NK-92 treated with Interleukin-12 subunit alpha and Interleukin-12 subunit beta, amount 100 ng/mL, for 24 hours (cell line): Measurements from ENCODE around the gene IL17D.

Source experiments
- DNase-seq: peaks from one replicate; lab custom pipeline; 2025; lab: John Stamatoyannopoulos, UW

IL17D gene

DNA sequence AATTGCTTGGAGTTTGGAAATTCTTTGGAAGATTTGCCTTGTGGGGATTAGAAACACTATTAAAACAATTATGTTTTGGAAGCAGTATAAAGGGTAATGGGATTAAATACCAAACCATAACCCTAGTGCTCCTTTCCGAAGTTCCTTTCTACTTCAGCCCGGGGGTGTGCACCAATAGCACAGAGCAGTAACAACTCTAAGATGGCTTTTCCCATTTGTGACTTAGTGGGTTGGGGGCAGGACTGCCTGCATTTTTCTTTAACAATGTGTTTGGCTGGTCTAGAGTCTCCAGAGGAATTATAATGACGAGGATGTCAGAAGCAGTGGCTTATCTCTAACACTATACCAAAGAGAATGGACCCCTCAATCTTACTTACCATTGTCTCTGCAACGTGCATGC, 11.9 kb upstream of the IL17D start:
- no peak for DNase-seq

DNA sequence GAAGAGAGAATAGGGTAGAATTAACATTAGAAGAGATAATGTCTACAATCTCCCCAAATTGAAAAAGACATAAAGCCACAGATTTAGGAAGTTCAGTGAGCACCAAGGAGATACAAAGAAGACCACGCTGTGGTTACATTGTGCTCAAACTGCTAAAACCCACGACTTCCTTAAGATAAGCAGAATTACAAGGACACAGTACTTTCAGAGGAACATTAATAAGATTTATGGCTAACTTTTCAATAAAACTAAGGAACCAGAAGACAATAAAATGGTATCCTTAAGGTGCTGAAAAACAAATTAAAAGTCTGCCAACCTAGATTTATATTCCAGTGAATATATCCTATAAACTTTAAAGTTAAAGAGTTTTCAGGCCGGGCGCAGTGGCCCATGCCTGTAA, 7.4 kb upstream of the IL17D start:
- DNase-seq: no peak

GRCh38 chr13:20699715-20700114, 3.8 kb upstream of the IL17D start:
- DNase-seq: no peak

- DNase-seq: no peak
These were observed 3.2 kb upstream of the IL17D start for GRCh38 chr13:20700288-20700687.

- DNase-seq: no peak
These were observed 2.0 kb upstream of the IL17D start for GRCh38 chr13:20701461-20701860.

DNA sequence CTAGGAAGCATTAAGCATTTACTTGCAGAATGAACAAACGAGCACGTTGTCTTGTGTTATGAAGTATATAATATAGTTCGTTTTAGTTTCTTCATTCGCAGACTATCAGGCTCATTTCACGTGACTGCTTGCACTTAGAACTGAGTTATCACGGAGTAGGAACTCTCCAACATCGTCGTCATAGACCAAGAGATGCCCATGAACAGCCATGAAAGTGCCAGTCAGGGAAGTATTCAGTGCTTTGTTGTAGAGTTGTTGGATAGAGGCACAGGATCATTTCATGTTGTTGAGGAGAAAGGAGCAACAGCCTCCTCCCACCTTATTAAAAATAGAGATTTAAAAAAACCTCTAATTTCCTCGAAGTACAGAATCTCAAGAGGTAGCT, 977 bp upstream of the IL17D start:
- DNase-seq: no peak

DNA sequence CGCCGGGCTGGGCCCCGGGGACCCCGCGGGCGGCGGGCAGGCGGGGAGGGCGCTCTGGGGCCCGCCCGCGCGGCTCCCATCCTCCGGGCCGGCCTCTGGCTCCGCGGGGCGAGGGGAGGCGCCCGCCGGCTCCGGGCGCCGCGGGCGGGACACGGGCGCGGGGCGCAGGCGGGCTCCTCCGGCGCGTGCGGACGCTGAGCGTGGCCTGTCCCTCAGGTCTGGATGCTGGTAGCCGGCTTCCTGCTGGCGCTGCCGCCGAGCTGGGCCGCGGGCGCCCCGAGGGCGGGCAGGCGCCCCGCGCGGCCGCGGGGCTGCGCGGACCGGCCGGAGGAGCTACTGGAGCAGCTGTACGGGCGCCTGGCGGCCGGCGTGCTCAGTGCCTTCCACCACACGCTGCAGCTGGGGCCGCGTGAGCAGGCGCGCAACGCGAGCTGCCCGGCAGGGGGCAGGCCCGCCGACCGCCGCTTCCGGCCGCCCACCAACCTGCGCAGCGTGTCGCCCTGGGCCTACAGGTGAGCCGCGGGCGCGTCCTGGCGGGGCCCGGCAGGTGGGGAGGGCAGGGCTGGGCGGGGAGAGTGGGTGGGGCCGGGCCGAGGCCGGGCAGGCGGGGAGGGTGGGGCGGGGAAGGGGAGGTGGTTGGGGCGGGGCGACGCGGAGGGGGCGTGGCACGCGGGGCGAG, 420 bp downstream of the IL17D start:
- DNase-seq: peak; percentile 82

GRCh38 chr13:20704459-20705069, 1.1 kb downstream of the IL17D start:
- DNase-seq: no peak

GRCh38 chr13:20706661-20707060, 3.2 kb downstream of the IL17D start:
- no peak for DNase-seq

- no peak for DNase-seq
These were observed 4.7 kb downstream of the IL17D start for GRCh38 chr13:20708216-20708615.

GRCh38 chr13:20709369-20709768, 5.9 kb downstream of the IL17D start:
- DNase-seq: no peak

GRCh38 chr13:20709782-20710181, 6.3 kb downstream of the IL17D start:
- DNase-seq: no peak

GRCh38 chr13:20711301-20712044, 8.0 kb downstream of the IL17D start:
- no peak for DNase-seq

DNA sequence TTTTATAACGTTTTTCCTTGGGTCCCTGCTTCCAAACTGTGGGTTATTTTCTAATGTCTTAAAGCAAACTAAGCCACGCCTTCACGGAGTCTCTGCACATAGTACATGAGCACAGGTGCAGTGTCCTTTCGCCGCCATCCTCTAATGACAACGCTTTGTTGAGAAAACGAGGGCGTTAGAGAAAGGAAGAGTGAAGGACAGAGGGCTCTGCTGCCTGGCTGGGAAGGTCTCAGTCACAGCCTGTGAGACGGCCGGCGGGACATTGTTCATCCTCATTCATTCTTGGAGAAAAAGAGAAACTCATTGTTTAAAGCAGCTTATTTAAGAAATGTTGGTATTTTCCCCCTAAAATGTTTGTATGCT, 9.5 kb downstream of the IL17D start:
- DNase-seq: no peak

GRCh38 chr13:20713751-20714150, 10.3 kb downstream of the IL17D start:
- no peak for DNase-seq

- no peak for DNase-seq
These were observed 10.7 kb downstream of the IL17D start for GRCh38 chr13:20714161-20714560.

- DNase-seq: no peak
These were observed 11.2 kb downstream of the IL17D start for GRCh38 chr13:20714563-20715329.

DNA sequence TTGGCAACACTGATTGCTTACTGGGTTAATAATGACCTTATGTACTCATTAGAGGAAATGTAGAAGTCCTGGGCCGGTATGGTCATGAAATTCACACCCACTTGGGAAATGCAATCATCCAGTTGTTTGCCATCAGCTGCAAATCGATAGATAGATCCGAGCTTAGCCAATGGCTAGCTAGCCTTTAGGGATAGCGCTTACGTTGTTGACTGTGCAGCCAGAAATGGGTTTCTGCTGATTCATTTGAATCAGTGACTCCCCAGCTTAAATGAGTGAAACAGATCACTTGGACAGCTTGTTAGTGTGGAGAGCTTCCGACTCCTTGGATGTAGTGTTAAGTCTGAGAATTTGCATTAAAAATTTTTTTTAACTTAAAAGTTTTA, 11.8 kb downstream of the IL17D start:
- DNase-seq: no peak

- DNase-seq: no peak
These were observed 13.5 kb downstream of the IL17D start for GRCh38 chr13:20716951-20717350.

- DNase-seq: no peak
These were observed 14.4 kb downstream of the IL17D start for GRCh38 chr13:20717581-20718542.

DNA sequence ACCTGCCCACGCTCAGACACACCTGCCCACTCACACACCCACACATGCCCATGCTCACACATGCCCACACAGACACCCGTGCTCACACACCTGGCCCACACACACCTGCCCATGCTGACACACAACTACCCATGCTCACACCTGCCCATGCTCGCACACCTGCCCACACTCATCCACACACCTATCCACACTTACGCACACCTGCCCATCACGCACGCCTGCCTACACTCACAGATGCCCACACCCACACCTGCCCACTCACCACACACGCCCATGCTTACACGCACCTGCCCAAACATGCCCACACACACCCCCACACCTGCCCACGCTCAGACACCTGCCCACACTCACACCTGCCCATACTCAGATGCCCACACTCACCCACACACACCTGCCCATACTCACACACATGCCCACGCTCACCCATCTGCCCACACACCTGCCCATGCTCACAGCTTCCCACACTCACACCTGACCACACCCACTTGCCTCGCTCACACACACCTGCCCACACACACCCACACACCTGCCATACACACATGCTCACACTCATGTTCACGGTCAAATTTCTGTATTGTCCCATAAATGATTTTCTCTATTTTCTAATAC, 15.6 kb downstream of the IL17D start:
- DNase-seq: no peak
